HUDEP-2 (cell line): ENCODE data around the gene IL6ST.
"Not testable (repeated sequence)": the region's sequence is repeated elsewhere in the genome, so short reads cannot be mapped to it uniquely, and the experiment has no call there.

Experiments
- DNase-seq, 76 experiments: peaks; one replicate each; lab custom pipeline; 2025; ENCODE audit not compliant: unreplicated experiment in 76 of 76; lab: John Stamatoyannopoulos, UW

Gene IL6ST

GRCh38 chr5:55973296-55973695 lies 21.5 kb downstream of the IL6ST start:
- DNase-seq = no peak

GRCh38 chr5:55969956-55970355 lies 24.8 kb downstream of the IL6ST start:
- DNase-seq = no peak

- no peak for DNase-seq
Measured at GRCh38 chr5:55966284-55966683, 28.5 kb downstream of the IL6ST start.

GRCh38 chr5:55965525-55965924 lies 29.2 kb downstream of the IL6ST start:
- no peak for DNase-seq

- no peak for DNase-seq
Measured at GRCh38 chr5:55960779-55961178, 34.0 kb downstream of the IL6ST start.

GRCh38 chr5:55959208-55959607 lies 35.6 kb downstream of the IL6ST start:
- DNase-seq = no peak

- not testable (repeated sequence) for DNase-seq
Measured at GRCh38 chr5:55941154-55941553, 53.6 kb downstream of the IL6ST start.

- DNase-seq = not testable (repeated sequence)
Measured at GRCh38 chr5:55937598-55937997, 57.2 kb downstream of the IL6ST start.

GRCh38 chr5:55936100-55936693 lies 58.6 kb downstream of the IL6ST start:
- peak in 70 of 76 experiments; percentile 4 to 79 (median 54) for DNase-seq

- no peak for DNase-seq
Measured at GRCh38 chr5:55935371-55935770, 59.4 kb downstream of the IL6ST start.

- DNase-seq = no peak
Measured at GRCh38 chr5:55934720-55935119, 60.0 kb downstream of the IL6ST start.

GRCh38 chr5:55934115-55934613 lies 60.6 kb downstream of the IL6ST start:
- DNase-seq = no peak

GRCh38 chr5:55933377-55934114 lies 61.2 kb downstream of the IL6ST start:
- DNase-seq = no peak

GRCh38 chr5:55932700-55933099 lies 62.1 kb downstream of the IL6ST start:
- no peak for DNase-seq

- no peak for DNase-seq
Measured at GRCh38 chr5:55929020-55929799, 65.6 kb downstream of the IL6ST start.

- no peak for DNase-seq
Measured at GRCh38 chr5:55927861-55928655, 66.7 kb downstream of the IL6ST start.

GRCh38 chr5:55926476-55926875 lies 68.3 kb downstream of the IL6ST start:
- no peak for DNase-seq

- DNase-seq = no peak
Measured at GRCh38 chr5:55925712-55926111, 69.1 kb downstream of the IL6ST start.

GRCh38 chr5:55925181-55925580 lies 69.6 kb downstream of the IL6ST start:
- no peak for DNase-seq

GRCh38 chr5:55924744-55925143 lies 70.0 kb downstream of the IL6ST start:
- DNase-seq = no peak
